Fibroblast of skin of right quadriceps (primary cell): ENCODE measurements around the gene SHC1.

Experiments
- DNase-seq: peaks from one replicate; pipeline ENCODE4 v3.0.0-alpha.2; 2013

The SHC1 gene

DNA sequence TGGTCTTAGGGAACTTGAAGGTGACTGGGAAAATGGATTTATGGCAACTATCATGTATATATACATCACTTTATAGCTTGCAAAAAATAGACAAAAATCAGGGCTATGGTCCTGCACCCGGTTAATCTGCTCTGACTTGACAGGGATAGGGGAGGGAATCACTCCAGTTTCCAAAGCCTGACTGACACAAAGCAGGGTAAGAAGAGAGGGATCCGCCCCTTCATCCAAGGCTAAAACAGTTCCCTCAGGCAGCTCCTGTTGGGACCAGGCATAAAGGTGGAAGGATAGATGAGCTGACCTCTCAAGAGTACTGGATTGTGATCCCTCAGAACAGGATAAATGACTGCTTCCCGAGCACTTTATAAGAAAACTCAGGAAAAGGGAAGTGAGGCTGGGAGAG is 16.0 kb downstream of the SHC1 start:
- no peak for DNase-seq

DNA sequence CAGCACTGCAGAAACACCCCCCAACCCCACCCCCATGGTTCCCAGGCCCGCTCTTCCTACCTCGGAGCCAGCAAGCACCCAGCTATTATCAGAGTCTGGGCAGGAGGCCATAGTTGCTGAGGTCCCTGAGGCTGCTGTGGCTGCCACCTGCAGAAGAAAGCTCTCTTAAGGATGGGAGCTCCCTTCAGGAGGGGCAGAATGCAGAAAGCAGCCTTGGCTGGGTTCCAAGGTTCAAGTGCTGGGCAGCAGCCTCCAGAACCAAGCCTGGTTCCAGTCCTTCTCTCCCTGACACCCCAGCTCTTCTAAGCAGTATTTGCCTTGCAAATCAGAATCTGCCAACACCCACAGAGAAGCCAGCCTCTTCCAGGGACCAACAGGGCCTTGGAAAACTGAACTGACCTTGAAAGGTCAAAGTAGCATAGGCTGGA is 16.9 kb downstream of the SHC1 start:
- no peak for DNase-seq

DNA sequence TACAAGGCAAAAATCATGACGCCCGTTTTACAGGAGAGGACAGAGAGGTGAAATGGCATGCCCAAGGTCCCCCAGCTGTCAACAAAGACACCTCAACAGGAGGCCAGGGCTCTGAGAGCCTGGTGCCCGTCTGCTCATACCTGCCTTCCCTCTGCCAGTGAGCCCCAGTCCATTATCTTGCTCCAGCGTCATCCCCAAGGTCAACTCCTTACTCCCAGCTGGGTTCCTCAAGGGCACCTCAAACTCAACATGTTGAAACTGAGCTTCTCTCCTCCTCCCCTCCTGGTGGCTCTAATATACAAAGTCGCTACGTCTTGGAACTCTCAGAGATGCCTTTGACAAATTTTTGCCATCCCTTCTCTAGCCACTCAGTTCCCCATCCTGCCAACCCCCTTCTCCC is 17.9 kb downstream of the SHC1 start:
- DNase-seq = no peak

DNA sequence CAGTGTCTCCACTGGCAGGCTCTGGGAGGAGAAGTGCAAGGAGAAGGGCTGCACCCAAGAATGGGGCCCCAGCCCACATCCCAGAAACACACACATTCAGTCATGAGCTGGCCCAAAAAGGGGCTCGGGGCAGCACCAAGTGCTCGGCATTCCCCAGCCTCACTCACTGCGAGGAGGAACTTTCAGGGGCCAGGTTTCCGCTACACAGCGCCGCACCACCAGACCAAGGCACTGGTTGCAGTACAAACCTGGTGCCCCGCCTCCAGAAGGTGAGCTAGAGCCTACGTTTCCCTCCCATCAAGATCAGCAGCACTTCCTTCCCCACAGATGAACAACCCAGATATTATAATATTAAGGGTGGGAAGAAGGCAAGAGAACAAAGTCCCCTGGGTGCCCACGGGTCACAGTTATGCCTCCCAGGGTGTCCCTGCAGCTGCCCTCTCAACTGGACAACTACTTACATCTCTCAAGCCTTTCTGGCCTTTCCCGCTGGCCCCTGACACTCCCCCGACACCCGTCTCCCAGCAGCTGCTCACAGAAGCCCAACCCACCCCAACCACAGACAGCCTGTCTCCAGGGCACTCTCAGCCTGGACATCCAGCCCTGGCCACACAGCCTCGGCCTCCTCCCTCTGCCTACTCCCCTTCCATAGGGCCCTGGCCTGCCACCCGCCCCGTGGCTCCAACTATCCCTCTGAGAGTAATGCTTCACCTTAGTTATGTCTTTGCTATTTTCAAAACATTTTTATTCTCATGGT is 18.5 kb downstream of the SHC1 start:
- no peak for DNase-seq

DNA sequence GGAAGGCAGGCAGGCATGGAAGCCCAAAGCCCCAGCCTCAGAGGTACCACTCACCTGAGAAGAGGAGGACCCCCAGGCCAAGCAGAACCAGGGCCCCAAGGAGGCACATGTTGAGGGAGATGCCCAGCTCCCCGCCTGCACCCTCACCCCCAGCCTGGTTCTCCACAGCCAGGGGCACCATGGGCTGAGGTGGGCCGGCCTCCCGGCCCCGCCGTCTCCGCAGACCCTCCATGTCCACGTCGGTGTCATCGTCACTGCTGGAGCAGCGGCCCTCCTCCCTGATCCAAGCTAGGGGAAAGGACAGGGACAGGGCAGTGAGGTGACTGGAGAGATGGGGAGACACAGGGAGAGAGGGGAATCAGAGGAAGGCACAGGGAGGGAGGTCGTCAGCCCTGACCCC is 22.5 kb downstream of the SHC1 start:
- DNase-seq = no peak

DNA sequence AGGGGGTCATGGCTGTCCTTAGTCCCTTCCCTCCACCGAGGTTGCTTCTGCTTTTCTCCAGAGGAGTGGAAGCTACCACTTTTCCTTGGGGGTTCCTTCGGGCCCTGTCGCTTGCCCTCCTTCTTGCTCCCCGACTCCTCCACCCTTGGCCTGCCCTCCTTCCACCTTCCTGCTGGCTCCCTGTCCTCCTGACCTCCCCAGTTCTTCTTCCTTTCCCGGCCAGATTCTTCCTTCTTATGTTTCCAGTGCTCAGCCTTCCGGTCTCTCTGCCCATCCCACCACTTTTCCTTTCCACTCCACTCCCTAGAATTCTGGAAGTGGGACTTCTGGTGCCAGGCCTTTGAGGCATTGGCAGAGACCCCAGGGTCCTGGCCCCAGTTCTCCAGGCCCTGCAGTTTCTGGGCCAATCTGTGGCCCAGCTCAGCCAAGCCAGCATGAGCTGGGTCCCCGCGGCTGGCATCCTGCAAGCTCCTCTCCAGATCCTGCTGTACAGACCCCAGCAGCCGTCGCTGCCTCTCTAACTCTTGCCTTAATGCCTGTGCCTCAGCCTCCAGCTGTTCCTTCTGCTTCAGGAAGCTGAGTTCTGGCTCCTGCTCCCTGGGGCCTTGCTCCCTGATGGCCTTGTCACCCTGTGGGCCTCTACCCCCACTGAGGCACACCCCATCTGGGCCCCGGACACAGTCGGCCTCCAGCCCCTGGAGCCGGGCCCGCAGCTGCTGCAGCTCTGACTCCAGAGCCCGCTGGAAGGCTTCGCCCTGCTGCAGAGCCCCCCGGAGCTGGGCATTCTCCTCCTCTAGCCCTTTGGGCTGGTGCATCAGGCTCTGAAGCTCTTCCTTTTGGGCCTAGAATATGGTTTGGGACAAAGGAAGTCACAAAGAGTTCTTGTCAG is 24.3 kb downstream of the SHC1 start:
- no peak for DNase-seq

DNA sequence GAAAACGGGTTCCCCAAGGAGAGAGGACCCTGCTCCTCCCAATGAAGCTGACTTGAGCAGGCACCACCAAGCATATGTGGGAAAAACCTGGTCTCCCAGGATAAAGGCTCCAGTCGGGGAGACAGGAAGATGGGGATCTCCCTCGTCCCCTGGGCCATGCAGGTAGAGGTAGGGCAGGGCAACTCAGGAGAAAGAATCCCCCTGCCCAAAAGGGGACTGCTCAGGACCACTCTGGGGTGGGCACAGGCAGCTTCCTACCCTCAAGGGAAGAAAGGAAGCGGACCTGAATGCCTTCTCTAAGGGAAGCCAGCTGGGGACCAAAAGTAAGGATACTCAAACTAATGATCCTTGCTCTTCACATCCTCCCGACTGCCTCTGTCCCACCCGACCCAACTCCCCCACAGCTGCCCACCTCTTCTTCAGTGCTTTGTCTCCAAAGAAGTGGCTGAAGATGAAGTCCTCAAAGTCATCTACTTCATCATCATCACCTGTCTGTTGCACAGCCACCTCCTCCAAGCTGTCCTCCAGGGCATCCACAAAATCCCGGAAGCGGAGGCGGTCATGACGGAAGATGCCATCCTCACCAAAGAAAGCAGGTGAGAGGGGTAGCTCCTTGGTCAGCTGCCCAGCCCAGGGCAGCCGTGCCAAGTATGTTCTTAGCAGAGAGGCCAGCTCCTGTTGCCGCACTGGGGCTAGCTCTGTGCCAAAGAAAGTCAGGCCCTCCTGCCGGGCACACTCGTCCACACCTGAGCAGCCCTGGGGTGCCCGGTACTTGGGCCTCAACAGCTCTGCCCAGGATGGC is 25.2 kb downstream of the SHC1 start:
- DNase-seq = no peak

DNA sequence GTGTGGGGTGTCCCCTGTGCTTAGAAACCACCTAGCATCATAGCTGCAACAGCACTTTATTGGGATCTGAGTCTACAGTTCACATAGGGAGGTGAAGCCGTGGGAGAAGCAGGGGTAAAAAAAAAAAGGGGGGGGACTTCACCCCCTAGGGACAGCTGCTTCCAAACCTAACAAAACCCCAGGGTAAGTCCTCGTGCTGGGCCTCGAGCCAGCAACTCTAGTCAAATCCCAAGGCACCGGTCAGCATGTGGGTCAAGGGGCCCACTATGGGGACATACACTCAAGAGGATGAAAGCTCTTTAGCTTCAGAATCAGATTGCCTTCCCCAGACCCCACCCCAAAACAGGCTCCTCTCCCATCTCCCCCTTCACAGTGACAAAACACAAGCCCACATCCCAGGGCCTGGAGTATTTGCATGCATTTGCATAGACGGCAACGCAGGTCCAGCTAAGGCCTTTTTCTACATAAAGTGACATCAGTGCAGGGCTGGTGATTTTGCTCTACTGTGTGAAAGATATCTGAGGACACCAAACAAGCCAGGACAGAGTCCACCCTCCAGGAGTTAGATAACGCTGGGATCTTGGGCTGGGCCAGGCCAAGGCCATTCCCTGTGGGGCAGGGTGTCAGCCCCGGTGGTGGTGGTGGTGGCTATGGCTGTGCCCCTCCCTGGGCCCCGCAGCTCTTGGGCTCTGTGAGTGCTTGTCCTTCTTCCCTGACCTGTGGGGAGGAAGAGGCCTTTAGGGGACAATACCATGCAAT is 26.0 kb downstream of the SHC1 start:
- DNase-seq = no peak

DNA sequence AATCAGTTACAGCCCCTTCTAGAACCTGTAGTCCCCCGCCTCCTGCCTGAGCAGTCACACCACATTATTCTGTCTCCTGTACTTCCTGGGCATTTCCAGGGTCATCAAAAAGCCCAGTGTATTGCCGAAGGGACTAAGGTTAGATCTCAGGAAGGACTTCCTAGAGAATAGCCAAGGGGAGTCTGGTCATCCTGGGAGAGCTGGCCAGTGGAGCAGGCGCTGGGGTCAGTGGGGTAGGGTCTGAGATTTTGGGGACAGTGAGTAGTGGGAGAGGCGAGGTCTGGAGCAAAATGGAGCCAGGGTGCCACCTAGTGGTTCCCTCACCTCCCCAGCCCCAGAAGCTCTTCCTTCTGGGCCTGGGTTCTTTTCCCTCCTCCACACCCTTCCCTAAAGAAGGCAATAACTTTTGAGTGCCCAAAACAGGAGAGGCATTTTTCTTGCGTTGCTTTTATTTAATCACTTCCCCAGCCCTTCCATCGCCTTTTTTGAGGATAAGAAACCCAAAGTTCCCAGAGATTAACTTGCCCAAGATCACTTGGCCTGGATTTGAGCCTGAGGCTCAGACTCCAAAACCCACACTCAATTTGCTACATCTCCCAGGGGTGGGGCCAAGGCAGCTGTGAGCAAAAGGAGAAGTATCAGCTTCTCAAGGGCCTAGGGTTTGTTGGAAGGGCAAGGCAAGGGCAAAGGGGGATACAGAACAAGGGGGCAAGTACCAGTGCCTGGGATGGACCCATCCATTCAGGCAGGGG is 26.7 kb downstream of the SHC1 start:
- peak; percentile 15 for DNase-seq

DNA sequence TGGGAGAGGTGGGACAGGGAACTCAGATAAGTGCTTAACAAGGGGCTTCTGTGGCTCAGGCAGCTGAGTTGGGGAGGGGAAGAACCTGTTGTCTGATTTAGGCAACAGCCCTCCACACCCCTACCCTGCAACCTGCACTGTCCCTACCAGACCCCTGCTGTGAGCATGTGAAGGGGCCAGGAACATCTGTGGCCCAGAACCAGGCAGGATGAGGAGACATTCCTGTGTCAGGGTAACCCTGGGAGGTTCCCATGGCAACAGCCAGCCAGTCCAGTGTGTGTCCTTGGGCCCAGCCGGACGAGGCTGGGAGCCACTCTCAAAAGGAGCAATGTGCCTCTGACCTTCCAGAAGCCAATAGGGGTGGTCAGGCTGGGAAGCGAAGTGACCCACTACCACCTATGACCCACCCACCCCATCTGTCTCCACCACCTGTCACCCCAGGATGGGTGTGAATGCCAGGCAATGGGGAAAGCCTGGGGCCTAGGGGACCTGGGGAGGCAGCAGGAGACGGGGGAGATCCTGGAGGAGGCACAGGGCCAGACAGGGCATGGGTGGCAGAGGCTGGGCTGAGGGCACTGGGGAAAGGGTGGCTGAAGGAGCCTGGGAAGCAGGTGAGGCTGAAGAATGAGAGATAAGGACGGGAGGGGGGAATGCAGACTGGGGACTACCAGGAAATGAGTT is 29.1 kb downstream of the SHC1 start:
- no peak for DNase-seq

DNA sequence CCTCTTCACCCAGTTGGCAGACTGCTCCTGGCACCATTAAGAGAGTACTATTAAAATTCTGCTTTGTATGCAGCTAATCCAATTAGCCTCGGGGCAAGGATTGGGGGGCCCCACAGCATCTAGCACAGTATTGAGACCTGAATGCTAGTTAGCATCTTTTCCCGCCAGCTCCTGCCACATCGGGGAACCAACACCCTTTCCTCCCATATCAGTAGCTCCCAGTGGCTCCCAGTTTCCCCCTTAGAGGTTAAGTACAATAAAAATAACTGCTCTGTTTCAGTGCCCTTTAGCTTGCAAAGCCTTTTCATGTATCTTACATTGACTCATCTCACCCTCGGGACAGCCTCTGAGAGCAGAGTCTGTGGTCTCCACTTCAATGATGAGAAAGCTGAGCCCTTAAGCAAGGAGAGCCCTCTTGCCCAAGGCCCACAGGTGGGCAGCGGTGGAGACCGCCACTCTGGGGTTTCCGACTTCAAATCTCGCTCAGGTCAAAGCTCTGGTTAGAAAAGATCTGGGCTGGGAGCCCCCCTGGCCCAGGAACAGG is 29.8 kb downstream of the SHC1 start:
- no peak for DNase-seq

DNA sequence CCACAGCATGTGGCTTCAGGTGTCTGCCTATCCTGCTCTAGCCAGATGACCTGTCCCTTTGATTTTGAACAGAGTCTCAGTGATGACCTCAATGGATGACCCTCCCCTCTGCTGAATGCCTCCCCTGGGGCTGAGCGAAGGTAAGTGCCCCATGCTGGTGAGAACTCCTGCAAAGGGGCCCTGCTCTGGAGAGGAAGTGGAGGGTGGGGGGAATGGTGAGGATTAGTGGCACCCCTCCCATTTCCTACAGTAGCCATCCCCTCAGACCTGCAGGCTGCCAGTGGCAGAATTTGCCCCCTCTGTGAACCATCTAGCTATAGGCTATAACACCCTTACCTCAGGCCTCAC is 30.4 kb downstream of the SHC1 start:
- DNase-seq = no peak

DNA sequence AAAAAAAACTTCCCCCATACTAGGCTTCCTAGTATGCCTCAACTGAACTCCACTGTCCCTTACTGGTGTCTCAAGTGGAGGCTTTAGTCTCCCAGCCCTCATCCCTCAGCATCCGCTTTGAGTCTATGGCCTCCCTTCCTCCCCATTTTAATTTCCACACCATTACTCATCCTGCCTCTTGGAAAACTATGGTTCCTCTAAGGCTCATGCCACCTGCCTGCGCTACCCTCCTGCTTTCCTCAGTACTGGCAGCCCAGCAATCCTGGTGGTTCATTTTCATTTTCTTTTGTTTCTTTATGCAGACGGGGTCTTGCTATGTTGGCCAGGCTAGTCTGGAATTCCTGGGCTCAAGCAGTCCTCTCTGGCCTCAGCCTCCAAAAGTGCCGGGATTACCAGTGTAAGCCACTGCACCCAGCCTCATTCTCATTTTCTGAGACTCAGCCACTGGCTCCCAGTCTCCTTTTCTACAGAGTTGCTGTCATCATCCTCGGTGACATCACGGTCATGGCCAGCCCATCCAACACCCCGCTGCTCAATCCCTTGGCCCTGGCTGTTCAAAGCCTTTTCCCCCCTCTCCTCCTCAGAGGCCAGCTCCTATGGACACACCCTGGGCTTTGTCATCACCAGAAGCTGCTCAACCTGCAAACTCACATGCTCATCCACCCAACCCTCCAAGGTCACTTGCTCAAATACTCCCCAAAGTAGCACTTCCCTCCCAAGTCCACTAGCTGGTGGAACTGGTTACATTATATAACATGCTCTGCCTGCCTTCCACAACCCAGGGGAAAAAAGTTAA is 31.7 kb downstream of the SHC1 start:
- DNase-seq = no peak

DNA sequence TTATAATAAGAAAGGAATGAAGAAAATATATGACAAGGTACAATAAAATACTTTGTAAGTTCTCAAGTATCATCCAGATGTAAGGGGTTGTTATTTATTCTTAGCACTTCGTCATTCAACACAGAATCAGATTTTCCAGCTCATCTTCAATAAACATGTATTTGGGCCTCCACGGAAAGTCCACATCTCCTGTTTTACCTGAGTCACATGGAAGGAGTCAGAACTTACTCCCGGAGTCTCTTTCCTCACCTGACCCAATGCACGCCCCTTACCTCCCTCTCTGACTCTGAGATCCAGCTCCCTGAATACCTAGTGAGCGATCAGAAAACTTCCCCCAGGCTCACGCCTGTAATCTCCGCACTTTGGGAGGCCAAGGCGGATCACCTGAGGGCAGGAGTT is 32.6 kb downstream of the SHC1 start:
- DNase-seq = no peak

DNA sequence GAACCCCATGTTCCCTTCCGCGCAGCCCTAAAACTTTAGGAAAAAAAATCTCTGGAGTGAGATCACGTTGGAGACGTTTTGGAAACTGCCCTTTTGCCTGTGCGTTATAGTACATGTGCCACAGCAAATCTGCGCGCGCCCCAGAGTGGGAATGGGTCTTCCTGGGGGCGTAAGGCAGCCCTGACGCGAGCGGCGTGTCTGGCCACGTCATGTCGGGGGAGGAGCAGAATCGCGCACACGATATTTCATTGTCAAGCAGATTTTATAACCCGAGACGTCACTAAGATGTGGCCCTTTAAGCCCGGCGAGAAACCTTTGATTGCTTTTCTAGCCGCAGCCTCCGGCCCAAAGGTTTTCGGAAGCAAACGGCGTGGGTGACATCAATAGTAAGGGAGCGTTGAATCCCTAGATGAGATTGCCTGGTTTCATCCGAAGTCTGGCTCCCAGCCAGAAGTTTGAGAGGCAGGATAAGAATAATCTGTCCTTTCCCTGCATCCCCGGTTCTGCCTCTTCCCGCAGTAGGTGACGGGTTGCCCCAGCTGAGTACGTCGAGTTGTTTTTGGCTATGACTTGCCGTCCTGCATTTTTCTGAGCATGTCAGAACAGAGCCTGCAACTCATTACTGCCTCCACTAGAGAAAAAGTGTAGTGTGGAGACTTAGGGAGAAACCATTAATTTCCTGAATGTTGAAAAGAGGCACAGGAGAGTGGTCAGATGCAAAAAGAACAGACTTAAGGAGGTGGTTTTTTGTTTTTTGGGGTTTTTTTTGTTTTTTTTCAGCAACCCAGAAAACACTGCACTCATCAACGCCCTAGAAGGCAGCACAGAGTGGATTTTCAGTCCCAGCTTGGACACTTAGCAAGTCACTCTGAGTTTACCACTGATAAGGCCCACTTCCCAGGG is 33.2 kb downstream of the SHC1 start:
- peak; percentile 95 for DNase-seq

DNA sequence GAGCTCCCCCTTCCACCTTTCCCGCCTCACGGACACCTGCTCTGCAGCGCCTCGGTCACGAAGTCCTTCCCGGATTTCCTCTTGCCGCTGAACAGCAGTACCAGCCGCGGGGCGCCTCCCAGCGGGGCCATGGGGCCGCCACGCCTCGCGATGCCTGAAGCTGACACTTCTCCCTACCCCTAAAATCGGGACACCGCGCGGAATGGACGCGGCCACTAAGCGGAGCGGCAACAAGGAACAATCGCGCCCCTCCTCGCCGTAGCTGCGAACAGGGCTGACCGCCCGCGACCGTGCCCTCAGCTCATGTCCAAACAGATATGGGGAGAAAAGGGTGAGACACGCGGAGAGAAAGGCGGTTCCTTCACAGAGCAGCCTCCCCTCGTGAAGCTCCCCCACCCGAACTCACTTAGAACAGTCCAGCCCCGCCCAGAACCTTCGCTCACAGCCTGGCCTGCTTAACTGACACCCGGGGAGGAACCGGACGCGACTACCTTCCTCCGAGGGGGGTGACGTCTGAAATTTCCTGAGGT is 33.9 kb downstream of the SHC1 start, which contains the start of gene PMVK:
TSS of gene PMVK (minus strand) at position 165 of the 530 bp plus-strand sequence. CDS start at position 131, 34 bp downstream.
- DNase-seq = peak; percentile 97

DNA sequence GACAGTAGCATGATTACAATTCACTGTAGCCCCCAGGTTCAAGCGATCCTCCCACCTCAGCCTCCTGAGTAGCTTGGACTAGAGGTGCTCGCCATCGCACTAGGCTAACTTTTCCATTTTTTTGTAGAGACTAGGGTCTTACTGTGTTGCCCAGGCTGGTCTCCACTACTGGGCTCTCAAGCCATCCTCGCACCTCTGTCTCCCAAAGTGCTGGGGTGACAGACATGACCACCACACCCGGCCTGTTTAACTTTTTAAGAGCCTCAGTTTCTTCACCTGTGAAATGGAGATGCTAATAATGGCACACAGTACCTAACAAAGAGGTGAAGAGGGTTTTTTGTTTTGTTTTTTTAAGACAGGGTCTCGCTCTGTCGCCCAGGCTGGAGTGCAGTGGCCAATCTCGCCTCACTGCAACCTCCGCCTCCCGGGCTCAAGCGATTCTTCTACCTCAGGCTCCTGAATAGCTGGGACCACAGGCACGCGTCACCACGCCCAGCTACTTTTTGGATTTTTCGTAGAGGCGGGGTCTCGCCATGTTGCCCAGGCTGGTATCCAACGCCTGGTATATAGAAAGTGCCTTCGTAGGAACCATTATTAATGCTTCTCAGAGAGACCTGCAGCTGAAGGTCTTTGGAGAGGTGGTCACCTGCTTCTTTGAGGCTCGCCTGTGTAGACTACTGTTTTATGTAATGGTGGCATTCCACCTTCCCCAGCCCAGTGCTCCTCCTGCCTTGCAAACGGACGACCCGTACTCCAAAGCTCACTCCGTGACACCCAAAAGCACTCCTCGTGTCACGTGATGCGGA is 34.6 kb downstream of the SHC1 start:
- no peak for DNase-seq
